ENCODE results near the gene MEIOC.

Gene MEIOC

DNA sequence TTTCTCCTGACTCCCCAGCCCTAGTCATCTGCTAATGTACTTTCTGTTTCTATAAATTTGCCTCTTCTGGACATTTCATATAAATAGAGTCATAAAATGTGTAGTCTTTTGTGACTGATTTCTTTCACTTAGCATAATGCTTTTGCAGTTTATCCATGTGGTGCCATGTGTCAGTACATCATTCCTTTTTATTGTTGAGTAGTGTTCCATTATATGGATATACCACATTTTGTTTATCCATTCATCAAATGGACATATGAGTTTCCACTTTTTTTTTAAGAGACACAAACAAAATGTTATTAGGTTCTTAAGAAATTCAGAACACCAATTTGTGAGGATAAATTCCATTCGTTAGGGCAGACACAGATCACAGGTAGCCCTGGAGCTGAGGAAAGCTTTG lies 63.2 kb downstream of the MEIOC start:
- DNase-seq: no peak

DNA sequence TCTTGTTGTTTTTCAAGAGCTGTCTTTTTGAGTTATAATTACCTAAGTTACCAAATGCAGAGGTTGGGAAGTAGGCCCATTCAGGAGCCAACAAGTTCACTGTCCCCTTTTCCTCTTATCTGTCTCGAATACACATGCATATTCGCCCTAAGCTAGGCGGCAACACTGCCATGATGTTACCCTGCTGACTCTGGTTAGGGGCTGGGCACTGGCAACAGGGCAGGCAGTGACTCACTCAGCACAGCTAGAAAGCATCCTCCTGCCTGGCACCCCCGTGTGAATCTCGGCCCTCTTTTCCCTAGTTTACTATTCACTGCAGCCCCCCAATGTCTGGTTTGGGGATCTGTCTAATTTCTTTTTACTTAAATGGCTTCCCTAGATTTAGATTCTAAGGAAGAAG lies 66.0 kb downstream of the MEIOC start:
- no peak for DNase-seq
